Globus pallidus (tissue), 1 donor: Measurements from ENCODE around the gene SLC2A5.
A peak's percentile ranks its signal among the peaks of the same experiment; 100 is the strongest.
"Not testable (repeated sequence)": the region's sequence is repeated elsewhere in the genome, so short reads cannot be mapped to it uniquely, and the experiment has no call there.

Experiments
- DNase-seq: peaks from one replicate; pipeline ENCODE4 v3.0.0-alpha.2; 2015; ENCODE audit warnings: low spot score

Gene SLC2A5

DNA sequence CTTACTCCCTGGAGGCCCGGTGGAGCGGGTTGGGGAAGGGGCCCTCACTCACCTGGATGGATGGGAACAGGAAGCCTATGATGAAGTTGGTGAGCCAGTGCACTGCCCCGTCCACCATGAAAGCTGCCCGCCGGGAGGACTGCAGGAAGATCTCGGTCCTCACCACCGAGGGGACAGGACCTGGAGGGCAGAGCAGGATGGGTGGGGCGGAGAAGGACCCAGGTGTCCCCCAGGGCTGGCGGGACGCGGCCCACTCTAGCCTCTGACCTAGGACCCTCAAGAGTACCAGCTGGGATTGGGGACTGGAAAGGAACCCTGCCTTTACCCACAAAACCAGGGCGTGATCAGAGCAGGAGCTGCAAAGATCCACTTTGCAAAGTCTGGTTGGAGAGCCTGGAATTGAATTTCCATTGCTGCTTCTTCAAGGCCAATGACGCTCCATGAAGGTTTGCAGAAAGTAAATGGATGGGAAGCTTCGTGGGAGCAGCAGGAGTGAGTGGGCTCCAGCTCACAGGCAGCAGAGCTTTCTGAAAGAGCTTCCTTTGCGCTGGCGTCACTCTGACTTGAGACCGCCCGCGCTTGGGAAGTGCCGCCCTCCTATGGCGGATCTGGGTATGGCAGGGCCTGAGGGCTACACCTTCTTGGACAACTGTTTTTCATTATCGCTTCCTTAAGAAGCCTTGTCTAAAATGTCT, 64.6 kb downstream of the SLC2A5 start:
- peak; percentile 63 for DNase-seq

DNA sequence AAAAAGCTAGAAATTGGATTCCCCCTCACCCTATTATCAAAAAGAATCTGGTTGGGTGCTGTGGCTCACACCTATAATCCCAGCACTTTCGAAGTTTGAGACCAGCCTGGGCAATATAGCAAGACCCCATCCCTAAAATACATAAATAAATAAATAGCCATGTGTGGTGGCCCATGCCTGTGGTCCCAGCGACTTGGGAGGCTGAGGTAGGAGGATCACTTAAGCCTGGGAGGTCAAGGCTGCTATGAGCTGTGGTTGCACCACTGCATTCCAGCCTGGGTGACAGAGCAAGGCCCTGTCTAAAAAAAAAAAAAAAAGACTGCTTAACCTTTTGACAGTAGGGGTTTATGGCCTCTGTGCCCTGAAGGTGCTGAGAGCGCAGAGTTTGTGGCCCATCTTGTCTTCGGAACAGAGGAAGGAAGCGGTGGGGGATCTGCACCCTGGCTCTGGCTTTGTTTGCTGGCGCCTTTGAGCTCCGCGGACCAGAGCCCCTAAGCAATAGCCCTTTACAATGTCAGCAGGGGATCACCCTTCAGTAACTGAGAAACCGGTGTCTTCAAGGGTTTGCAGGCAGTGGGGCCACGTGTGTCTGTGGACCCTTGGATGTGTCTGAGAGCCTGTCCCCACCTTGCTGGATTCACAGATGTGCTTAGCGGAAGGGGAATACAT, 65.3 kb downstream of the SLC2A5 start:
- no peak for DNase-seq

DNA sequence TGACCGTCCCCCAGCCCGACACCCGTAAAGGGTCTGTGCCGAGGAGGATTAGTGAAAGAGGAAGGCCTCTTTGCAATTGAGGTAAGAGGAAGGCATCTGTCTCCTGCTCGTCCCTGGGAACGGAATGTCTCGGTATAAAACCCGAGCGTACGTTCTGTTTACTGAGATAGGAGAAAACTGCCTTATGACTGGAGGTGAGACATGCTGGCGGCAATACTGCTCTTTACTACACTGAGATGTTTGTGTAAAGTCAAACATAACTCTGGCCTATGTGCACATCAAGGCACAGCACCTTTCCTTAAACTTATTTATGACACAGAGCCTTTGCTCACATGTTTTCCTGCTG, 67.2 kb downstream of the SLC2A5 start:
- DNase-seq: not testable (repeated sequence)

DNA sequence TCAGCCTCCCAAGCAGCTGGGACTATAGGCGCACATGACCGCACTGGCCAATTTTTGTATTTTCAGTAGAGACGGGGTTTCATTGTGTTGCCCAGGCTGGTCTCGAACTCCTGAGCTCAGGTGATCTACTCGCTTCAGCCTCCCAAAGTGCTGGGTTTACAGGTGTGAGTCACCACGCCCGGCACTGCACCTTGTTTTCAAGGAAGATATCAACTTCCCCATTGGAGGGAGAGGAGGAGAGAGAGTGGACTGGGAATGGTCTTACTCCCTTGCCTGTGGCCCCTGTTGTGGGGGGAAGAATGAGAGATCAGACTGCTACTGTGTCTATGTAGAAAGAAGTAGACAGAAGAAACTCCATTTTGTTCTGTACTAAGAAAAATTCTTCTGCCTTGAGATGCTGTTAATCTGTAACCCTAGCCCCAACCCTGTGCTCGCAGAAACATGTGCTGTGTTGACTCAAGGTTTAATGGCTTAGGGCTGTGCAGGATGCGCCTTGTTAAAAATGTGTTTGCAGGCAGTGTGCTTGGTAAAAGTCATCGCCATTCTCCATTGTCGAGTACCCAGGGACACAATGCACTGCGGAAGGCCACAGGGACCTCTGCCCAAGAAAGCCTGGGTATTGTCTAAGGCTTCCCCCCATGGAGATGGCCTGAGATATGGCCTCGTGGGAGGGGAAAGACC, 67.8 kb downstream of the SLC2A5 start:
- DNase-seq: not testable (repeated sequence)

DNA sequence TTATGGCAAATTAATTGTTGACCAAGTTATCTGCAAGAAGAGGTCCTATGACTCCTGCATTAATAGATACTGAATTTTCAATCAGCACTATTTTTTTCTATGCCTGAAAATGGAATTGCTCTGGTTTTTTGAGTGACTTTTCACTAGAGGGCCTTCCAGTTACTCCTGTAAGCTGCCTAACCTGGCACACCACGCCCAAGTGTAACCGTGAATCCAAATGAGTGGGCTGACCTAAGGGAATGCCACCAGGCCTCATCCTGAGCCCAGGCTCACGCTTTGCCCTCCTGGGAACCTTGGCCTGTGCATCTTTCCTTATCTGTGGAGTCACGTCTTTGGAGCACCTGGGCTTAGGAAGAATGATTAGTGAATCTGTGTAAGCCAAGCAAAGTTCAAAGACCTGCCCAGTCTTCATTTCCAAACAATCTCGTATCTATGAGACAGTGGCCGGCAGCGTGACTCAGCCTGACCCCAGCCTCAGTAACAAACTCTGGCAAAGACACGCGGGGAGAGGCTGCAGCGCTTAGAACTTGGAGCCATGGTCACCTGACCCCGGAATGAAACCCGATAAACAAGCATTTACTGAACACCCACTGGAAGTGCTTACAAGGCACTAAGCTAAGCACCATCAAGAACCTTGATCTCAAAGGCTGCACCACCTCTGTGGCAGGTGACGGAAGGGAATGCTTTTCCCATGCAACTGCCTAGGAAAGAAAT, 75.3 kb downstream of the SLC2A5 start:
- DNase-seq: not testable (repeated sequence)

DNA sequence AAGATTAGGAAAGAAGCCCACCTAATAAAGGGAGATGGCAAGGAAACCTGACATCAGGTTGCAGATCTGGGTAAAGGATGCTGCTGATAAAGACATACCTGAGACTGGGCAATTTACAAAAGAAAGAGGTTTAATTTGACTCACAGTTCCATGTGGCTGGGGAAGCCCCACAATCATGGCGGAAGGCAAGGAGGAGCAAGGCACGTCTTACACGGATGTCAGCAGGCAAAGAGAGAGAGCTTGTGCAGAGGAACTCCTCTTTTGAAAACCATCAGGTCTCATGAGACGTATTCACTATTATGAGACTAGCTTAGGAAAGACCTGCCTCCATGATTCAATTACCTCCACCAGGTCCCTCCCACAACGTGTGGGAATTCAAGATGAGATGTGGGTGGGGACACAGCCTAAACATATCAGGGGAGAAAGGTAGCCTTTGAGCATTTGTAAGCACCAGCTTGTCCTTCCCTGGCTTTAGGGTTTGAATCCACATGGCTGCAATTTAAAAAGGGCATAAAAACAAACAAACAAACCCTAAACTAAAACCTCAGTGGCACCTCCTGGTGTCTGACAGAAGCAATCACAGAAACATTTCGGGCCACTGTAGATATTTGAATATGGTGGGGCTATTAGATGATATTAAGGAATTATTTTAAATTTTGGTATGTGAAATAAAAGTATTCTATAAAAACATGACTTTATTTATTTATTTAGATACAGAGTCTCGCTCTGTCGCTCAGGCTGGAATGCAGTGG, 76.3 kb downstream of the SLC2A5 start:
- DNase-seq: no peak

DNA sequence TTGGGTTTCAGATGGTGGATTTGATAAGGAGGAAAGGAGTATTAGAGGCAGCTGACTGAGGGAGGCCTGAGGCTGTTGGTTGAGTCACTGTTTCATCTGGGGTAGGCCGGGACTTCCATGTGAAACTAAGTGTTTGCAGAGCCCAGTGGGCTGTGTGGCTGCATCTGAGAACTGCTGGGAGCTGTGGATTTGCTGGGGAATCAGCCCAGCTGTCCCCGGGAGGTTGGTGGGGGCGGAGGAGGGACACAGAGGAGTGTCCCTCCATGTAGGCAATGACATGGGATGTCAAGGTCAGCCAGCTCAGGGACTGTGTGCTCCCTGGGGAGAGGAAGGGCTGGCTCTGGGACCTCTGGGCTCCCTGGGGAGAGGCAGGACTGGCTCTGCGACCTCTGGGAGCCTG, 79.6 kb downstream of the SLC2A5 start:
- DNase-seq: no peak

DNA sequence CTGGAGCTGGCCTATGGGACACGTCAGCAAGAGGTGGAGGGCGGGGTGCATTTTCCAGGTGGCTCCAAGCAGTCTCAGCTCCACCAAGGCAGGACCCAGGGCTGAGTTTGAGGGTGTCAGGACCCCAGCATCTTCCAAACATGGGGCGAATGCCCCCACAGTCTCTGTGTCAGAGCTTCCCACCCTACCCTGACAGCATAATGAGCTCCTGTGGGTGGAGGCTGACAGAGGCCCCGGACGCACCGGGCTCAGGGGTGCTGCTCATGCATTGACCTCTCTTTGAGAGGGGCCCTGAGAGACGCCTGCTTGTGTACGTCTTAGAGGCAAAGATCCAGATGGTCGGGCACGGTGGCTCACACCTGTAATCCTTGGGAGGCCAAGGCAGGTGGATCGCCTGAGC, 80.4 kb downstream of the SLC2A5 start:
- DNase-seq: no peak

DNA sequence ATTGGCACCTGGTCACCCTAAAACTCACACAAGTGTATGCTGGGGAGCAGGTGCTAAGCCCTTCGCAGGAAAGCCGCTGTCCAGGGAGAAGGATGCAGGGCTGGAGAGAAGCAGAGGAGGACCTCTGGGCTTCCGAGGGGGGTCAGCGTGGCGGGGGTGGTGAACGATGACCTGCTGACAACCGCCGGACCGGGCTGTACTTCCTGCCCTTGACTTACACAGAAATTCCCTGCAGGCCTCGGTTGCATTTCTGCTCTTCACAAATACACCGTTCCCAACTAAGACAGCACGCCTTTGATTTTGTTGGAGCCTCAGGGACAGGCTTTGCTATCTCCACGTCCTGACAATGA, 80.8 kb downstream of the SLC2A5 start:
- DNase-seq: no peak

DNA sequence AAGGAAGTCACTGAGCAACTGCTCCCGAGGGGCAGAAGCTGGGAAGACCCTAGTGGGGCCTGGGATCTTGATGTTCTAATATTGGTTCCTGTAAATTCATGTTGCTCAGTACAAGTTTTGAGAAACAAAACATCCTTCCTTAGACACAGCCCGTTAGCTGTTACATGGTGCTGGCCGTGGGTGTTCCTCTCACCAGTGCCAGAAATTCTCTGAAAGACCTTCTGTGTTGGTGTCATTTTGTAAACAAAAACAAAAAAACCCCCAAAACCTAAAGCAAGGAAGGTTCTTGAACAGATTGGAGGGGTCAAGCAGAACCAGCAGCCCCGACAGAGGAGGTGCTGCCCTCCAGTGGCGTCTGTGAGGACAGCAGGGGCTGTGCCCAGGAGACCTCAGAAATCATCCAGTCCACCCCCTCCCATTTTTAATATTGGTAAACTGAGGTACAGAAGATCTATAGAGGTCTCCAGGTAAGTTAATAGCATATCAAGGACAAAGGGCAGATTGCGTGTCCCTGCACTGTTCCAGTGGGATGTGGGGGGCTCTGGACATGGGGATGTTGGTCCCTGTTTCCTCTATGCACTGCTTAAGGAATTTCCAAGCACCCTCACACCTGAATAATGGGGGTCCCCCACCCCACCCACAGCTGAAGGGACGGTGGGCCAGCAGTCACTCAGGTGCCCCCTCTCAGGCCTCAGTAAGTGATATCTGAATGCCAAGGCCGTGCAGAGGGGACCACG, 81.4 kb downstream of the SLC2A5 start:
- peak; percentile 74 for DNase-seq

DNA sequence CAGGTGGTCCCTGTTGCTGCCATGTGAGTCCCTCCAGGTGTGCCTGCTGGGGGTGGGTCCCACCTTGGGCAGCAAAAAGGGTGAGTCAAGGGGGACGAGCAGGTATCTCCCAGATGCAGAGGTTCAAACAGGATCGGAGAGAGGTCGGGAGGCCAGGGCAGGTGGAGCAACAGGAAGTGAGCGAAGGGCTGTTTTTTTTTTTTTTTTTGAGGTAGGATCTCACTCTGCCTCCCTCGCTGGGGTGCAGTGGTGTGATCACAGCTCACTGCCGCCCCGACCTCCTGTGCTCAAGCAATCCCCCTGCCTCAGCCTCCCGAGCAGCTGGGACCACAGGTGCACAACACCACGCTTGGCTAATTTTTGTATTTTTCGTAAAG, 82.6 kb downstream of the SLC2A5 start:
- no peak for DNase-seq

DNA sequence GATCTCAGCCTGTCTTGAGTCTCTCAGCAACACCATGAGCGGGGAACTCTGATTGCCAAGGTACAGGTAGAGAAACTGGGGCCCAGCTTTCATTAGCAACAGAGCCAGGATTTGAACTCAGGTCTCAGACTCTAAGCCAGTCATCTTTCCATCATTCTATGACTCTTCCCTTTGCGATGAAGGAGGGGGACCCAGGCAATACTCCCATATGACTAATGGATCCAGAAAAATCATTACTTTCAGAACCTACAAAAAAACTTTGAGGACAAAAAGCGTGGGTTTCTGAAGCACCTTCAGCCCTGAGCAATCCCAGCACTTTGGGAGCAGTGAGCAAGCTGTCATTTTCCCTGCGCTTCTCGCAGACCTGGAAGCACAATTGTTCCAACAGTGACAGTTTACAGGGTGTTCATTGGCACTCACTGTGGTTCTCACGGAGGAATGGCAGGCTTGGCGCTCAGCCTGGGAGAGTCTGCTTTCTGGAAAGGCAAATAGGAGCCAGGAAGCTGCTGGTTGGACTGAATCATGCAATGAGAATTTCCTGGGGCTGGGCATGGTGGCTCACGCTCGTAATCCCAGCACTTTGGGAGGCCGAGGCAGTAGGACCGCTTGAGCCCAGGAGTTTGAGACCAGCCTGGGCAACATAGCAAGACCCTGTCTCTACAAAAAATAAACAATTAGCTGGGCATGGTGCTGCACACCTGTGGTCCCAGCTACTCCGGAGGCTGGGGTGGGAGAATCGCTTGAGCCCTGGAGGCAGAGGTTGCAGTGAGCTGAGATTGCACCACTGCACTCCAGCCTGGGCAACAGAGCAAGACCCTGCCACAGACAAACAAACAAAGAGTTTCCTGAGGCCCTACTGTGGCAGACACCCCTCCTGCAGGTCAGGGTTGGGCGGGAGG, 83.3 kb downstream of the SLC2A5 start:
- peak; percentile 60 for DNase-seq
